SIG-M5 treated with dmso at 0.1 percent for 504 hours (cell line): Measurements from ENCODE around the gene CRYZL1.
A peak's percentile ranks its signal among the peaks of the same experiment; 100 is the strongest.
"Not testable (repeated sequence)": the region's sequence is repeated elsewhere in the genome, so short reads cannot be mapped to it uniquely, and the experiment has no call there.

Experiments used
- DNase-seq: peaks from one replicate; lab custom pipeline; 2025; ENCODE audit not compliant: unreplicated experiment; lab: John Stamatoyannopoulos, UW

Gene CRYZL1

GRCh38 chr21:33640697-33641351, 717 bp downstream of the CRYZL1 start:
- DNase-seq, result no peak

GRCh38 chr21:33634254-33634653, 7.3 kb downstream of the CRYZL1 start:
- DNase-seq, result no peak

GRCh38 chr21:33626151-33626550, 15.4 kb downstream of the CRYZL1 start:
- DNase-seq, result not testable (repeated sequence)

GRCh38 chr21:33622253-33622652, 19.3 kb downstream of the CRYZL1 start:
- DNase-seq, result no peak

- DNase-seq, result peak; percentile 79
Observed at GRCh38 chr21:33619726-33620125, 21.8 kb downstream of the CRYZL1 start.

GRCh38 chr21:33618407-33618806, 23.1 kb downstream of the CRYZL1 start:
- DNase-seq, result no peak

GRCh38 chr21:33617565-33617964, 24.0 kb downstream of the CRYZL1 start:
- not testable (repeated sequence) for DNase-seq

- no peak for DNase-seq
Observed at GRCh38 chr21:33611006-33611744, 30.4 kb downstream of the CRYZL1 start.

GRCh38 chr21:33608559-33608958, 33.0 kb downstream of the CRYZL1 start:
- DNase-seq, result no peak

GRCh38 chr21:33598051-33598450, 43.5 kb downstream of the CRYZL1 start:
- DNase-seq, result no peak

- DNase-seq, result peak; percentile 71
Observed at GRCh38 chr21:33588485-33589335, 52.8 kb downstream of the CRYZL1 start, which contains the start of gene DONSON. Gene DONSON (minus strand): TSS chr21:33588684. CDS start chr21:33588641, 43 bp downstream.

- DNase-seq, result peak; percentile 15
Observed at GRCh38 chr21:33587792-33588484, 53.6 kb downstream of the CRYZL1 start.

GRCh38 chr21:33586927-33587326, 54.6 kb downstream of the CRYZL1 start:
- DNase-seq, result no peak

- DNase-seq, result no peak
Observed at GRCh38 chr21:33584455-33584854, 57.1 kb downstream of the CRYZL1 start.

- no peak for DNase-seq
Observed at GRCh38 chr21:33578959-33579542, 62.5 kb downstream of the CRYZL1 start.

- no peak for DNase-seq
Observed at GRCh38 chr21:33578214-33578613, 63.3 kb downstream of the CRYZL1 start.

GRCh38 chr21:33576741-33577141, 64.8 kb downstream of the CRYZL1 start:
- not testable (repeated sequence) for DNase-seq

- no peak for DNase-seq
Observed at GRCh38 chr21:33572350-33572749, 69.2 kb downstream of the CRYZL1 start.

- DNase-seq, result no peak
Observed at GRCh38 chr21:33569991-33570390, 71.5 kb downstream of the CRYZL1 start.

GRCh38 chr21:33568448-33568847, 73.1 kb downstream of the CRYZL1 start:
- DNase-seq, result no peak

- DNase-seq, result no peak
Observed at GRCh38 chr21:33567914-33568313, 73.6 kb downstream of the CRYZL1 start.
